HG02642 (cell line): Measurements from ENCODE around the gene MRPL12.
"Not testable (repeated sequence)": the region's sequence is repeated elsewhere in the genome, so short reads cannot be mapped to it uniquely, and the experiment has no call there.

Source experiments
- ATAC-seq: cut with Tn5 transposase; IDR thresholded peaks from one replicate; pipeline ENCODE4 v1.9.1; 2021; ENCODE audit warnings: mild to moderate bottlenecking; ENCODE audit not compliant: unreplicated experiment, poor library complexity

The MRPL12 gene

DNA sequence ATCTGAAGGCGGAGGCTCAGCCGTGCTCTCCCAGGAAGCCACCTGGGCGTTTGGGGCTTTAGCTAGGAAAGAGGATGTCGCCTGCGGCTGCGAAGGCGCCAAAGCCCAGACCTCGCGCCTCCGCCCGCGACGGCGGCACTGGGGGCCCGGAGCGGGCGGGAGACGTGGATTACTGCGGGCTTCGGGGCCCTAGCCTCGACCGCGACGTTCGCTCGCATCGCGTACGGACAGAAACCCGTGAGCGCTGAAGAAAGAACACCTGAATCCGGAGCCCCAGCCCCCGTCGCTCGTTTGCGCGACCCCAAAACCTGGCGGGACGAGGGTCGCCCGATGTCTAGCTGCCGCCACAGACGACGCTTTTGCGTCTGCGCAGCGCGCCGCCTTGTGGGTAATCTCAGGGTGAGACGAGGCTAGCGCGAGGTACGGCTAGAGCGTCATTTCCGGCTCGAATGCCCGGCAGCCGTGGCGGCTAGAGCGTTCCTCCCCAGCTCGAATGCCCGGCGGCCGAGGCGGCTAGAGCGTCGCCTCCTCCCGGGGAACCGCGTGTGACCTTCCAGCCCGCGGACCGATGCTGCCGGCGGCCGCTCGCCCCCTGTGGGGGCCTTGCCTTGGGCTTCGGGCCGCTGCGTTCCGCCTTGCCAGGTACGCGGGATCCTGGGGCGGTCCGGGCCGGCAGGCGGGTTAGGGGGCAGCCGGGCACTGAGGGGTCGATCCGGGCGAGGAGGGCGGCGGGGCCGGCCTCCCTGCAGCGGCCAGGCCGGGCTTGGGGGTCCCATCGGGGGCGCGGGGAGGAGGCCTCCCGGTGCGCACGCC lies at the start of gene MRPL12:
Gene MRPL12, plus strand, starts transcription at position 434 of the 813 bp plus-strand sequence. Its CDS starts 135 bp downstream, at position 569.
- ATAC-seq, result peak; percentile 85

DNA sequence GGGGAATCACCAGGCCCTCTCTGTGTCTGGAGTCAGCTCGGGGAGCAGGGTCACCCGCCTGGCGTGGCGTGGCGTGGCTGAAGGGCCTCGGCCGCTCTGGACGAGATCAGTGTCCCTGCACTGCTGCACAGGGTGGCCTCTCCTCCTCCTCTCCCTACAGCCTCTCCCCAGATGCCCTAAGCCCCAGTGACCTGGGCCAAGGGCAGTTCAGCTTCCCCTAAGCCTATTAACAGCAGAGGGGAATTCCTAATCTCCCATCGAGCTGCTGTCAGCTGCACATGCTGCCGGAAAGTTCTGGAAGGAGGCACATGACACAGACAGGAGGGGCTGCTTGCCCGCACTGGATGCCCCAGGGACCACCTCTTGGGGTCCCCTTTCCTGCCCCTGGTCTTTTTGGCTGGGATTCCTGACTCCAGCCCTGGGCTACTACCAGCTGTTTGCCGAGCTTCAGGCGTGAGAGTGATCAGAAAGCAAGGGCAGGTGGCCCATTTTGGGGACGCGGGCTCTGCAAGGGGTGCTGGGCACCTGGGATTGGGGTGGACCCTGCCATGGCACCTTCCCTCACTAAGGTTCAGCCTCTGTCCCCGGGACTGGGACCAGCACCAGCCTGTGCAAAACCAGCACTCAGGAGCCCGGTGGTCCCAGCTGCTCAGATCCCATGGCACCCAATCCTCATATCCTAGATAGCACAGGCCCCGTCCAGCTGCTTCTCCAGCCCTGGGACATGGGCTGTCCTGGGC lies 47.6 kb upstream of the MRPL12 start:
- no peak for ATAC-seq

DNA sequence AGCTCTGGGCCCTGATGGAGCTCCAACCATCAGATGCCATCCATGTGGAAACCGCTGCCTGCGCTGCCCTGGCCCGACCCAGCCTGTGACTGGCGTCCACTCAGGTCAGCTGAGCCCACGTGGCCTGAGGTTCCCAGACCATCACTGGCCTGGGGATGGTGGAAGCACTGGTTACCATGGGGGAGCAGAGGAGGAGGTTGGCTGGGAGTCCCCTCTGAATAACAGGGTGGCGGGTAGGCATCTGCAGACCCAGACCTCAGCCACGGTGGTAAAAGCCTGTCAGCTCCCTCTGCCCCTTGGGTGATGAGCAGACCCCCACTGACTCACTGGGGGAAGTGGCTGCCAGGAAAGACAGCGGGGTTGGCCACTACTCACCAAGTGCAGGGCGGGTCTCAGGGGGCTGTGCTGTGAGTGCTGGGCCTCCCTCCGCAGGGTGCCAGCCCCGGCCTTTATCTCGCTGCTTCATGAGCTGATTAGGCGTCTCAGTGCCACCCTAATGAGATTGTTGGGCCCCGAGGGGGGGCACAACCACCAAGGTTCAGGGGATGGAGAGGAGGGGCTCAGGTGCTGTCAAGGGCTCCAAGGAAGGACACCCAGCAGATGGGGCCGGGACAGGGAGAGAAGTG lies 46.9 kb upstream of the MRPL12 start, which contains the start of gene PDE6G:
Gene PDE6G, minus strand, starts transcription at position 425 of the 626 bp plus-strand sequence. CDS start 3,237 bp downstream, outside the sequence.
- no peak for ATAC-seq

DNA sequence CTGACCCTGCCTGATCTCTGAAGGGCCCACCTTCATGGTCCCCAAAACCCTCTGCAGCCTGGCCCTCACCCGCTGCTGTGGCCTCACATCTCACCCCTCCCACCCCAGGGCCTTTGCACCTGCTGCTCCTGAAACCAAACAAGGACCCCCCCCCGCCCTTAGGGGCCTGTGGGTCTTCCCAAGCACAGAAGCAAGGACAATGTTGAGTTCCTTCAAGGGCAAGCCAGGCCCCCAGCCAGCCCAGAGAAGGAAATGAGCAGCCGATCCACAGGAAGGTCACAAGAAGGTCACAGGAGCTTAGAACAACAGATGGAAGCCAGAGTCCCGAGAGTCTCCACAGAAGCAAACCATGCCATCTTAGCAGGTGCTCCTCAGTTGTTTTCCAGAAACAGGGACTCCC lies 46.3 kb upstream of the MRPL12 start:
- ATAC-seq, result no peak

DNA sequence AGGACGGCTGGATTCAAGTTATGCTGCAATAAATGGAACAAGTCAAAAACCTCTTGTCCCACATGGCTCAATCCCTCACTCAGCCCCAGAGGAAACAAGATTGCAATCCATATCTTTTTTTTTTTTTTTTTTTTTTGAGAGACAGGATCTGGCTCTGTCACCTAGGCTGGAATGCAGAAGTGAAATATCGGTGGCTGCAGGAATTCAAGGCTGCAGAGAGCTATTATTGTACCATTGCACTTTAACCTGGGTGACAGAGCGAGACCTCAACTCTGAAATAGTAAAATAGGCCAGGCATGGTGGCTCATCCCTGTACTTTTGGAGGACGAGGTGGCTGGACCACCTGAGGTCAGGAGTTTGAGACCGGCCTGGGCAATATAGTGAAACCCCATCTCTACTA lies 44.1 kb upstream of the MRPL12 start:
- no peak for ATAC-seq

DNA sequence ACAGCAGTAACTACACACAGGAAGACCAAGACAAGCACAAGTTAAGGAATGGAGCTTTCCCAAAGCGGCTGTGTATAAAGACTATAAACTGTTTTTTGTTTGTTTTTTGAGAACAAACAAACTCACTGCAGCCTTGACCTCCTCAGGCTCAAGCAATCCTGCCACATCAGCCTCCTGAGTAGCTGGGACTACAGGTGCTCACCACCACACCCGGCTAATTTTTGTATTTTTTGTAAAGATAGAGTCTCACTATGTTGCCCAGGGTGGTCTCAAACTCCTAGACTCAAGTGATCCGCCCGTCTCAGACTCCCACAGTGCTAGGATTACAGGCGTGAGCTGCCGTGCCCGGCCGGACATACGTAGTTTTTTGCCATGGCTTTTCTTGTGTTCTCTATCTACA lies 42.7 kb upstream of the MRPL12 start:
- ATAC-seq, result no peak

DNA sequence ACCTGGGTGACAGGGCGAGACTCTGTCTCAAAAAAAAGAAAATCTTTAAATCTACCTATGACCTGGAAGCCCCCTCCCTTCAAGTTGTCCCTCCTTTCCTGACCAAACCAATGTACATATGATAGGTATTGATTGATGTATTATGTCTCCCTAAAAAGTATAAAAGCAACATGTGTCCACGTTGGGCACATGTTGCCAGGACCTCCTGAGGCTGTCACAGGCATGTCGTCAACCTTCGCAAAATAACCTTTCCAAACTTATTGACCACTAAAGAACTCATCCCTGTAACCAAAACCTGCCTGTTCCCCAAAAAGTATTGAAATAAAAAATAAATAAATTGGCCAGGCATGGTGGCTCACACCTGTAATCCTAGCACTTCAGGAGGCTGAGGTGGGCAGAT lies 41.2 kb upstream of the MRPL12 start:
- ATAC-seq, result no peak

DNA sequence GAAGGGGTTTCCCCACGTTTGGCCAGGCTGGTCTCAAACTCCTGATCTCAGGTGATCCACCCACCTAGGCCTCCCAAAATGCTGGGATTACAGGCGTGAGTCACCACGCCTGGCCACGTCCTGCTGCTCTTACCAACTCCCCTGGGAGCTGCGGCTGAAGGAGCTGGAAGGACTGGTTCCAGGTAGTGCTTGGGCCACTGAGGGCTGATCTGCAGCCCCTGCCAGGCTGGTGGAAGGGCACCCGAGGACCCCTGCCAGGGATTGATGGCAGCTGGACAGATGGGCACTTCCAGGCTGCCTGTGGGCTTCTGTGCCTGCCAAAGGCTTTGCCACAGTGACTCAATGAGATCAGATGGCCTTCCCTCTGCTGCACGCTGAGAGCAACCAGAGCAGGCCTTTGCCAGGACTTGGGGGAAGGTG lies 39.1 kb upstream of the MRPL12 start:
- no peak for ATAC-seq

DNA sequence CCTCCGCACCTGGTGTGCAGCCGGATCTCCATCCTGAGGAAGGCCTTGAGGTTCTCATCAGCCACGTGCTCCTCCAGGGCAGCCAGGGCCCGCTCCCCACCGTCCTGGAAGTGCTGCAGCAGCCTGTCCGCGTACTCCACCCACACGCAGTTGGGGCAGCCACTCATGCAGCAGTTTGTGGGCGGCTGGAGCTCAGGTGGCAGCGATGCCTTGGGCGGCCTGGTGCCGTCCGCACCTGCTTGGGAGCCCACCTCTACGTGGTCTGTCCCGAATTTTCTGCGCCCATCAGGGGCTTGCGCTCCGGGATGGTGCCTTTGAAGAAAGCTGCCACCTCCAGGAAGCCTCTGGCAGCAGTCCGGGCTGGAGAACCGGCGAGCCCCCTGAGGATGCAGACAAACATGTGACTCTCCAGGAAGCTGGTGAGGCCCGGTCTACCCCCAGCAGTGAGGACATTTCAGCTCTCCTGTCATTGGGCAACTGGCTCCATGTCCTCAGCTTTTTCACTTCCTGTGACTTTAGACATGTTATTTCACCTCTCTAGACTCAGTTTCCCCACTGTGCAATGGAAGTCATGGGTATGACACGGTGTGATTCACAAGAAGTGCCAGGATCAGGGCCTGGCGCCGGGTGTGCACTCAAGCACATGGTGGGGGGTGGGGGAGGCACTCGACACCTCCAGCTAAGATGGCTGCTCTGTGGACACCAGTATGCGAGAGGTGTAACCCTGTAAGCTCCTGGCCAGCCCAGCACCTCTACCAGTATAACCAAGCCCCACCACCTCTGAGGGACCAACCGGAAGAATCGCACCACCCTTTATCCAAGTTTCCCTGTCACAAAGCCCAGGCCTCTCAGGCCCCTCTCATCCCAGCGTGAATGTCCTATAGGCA lies 37.7 kb upstream of the MRPL12 start:
- peak; percentile 3 for ATAC-seq

DNA sequence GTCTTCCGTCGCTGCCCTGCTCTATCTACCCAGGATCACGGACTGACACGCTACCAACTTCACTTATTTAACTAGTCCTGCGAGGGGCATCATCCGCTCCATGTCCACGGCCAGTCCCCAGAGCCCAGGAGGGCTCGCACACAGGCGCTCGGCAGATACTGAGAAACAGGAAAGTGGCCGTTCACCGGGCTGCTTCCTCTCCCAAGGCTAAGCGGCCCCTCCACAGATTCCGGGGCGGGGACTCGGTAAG lies 37.1 kb upstream of the MRPL12 start:
- ATAC-seq, result no peak

DNA sequence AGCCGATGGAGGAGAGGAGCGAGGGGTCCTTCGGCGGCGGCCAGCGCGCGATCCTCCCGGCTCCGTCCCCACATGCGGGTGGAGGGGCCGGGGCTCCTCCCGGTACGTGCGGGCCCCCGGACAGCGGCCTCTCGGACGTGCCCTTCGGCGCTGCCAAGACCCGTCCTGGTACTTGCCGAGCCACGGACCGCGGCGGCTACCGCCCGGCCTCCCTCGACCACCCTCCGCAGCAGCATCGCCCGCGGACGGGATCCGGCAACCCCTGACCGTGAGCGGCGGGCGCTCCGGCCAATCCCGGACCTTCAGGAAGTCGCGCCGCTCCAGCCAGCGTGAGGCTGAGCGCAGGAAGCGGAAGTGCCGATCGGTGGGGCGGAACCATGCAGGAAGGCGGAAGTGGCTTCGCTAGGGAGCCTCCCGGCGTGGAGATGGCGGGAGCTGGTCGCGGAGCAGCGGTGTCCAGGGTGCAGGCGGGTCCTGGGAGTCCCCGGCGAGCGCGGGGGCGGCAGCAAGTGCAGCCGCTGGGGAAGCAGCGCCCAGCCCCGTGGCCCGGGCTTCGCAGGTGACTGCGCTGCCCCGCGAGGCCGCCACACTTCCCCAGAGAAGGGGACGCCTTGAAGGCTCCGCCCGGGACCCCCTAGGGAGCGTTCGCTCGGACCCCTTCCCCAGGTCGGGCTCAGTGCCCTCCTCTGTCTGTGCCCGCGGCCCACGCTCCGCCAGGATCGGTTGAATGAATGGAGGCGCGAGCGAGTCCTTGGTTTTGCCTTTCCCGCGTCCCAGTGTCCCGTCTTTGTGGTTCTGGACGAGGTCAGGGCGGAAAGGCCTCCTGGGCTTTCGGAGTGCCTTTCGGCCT lies 36.6 kb upstream of the MRPL12 start, which contains the start of the genes CCDC137 and OXLD1:
Gene CCDC137, plus strand, starts transcription at position 396 of the 850 bp plus-strand sequence. Its CDS starts 30 bp downstream, at position 426.
Gene OXLD1, minus strand, starts transcription at position 264 of the 850 bp plus-strand sequence. Its CDS starts 28 bp downstream, at position 236.
- ATAC-seq, result peak; percentile 87

DNA sequence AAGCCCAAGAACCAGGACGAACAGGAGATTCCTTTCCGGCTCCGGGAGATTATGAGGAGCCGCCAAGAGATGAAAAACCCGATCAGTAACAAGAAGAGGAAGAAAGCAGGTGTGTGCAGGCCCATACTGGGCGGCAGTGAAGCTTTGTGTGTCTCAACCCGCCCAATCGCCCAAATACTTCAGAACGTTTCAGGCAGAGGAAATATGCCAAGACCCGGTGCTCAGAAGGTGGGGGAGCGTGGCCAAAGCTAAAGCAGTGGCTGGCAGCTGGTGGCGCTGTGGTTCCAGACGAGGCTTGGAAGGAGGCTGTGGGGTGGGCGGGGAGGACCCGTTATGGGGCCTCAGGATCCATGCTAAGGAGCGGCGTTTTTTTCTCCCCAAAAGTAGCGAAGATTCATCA lies 35.4 kb upstream of the MRPL12 start:
- no peak for ATAC-seq

DNA sequence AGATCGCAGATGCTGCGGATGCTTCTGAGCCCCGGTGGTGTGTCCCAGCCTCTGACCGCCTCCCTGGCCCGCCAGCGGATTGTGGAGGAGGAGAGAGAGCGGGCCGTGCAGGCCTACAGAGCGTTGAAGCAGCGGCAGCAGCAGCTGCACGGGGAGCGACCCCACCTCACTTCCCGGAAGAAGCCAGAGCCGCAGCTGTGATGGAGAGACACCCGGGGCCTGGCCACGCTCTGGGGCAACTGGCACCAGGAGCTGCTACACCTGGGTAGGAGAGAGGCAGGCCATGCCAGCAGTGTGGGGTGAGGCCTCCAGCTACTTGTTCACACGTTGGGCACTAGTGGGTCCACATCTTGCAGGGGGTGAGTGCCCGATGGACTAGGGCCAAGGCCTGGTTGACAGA lies 30.7 kb upstream of the MRPL12 start:
- ATAC-seq, result no peak

DNA sequence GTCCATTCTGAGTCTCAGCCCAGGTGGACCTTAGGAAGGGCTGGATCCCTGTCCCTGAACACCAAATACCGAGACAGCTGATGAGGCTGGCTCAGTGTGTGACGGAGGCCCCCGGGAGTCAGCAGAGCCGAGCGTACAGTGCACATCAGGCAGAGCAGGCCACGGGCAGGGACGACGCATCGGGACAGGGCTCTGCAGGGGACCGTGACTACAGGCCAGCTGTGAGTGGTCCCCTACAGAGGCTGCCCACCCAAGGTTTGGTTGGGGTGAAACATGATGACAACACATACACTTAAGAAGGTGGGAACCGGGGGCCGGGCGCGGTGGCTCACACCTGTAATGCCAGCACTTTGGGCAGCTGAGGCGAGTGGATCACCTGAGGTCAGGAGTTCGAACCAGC lies 30.2 kb upstream of the MRPL12 start:
- ATAC-seq, result no peak

DNA sequence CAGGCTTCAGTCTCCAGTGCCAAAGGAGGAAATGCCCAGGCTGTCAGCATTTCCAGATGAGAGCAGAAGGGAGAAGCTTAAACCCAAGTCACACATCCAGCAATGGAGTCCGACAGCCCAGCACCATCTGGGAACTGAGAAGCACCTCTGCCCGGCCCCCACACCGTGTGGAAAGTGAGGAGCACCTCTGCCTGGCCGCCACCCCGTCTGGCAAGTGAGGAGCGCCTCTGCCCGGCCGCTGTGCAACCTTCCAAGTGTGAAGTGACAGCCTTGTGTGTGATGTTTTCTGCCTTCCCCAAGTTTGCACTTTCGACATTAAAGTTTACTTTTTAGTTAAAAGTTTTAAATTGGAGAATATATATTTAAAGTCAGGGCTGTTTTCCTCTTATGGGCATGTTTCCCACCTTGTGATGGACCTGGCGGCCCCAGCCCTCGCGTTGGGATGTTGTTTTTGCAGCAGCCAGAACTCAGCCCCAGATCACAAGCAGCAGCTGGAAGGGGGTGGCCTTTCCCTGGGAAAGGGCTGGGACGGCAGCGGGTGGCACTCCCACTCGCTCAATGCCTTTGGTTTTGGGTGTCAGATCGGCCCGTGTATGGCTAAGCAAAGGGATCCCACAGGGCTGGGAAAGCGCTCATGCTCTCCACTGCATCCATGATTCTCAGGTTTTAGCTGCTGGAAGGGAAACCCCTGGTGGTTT lies 29.5 kb upstream of the MRPL12 start:
- no peak for ATAC-seq

DNA sequence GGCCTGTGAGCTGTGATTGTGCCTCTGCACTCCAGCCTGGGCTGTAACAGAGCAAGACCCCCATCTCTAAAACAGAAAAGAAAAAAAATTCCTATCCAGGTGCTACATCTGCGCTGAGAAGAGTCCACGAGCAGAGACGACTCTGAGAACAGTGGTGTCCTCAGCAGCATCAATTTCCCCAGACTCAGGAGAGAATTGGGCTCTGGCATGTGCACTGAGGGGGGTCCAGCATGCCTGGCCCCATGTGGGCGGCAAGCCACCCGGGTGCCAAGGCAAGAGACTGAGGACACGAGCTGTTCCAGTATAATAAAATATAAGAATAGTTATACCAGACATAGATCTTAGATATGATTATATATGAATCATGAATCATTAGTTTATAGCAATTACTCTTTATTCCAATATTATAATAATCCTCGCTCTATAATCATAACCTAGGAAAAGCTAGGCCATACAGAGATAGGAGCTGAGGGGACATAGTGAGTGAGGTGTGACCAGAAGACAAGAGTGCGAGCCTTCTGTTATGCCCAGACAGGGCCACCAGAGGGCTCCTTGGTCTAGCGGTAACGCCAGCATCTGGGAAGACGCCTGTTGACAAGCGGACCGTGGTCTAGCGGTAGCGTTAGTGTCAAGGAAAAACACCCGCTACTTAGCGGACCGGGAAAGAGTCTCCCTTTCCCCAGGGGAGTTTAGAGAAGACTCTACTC lies 27.5 kb upstream of the MRPL12 start:
- not testable (repeated sequence) for ATAC-seq

DNA sequence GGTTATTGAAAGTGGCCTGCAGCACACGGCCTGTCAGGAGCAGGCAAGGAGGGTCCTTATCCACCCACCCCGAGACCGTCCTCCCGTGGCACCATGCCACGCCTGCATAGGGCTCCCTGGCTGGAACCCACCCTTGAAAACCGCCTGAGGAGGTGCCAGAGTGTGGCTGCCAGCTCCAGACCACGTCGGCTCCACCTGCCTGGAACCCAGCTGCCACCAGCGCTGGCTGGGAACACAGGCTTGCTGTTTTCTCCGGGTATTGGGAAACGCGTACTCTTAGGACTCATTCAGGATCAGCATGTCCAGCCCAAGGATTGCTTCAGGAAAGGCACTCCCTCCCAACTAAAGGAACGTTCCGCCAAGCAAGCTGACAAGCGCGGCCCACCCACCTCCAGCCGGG lies 26.3 kb upstream of the MRPL12 start:
- no peak for ATAC-seq

DNA sequence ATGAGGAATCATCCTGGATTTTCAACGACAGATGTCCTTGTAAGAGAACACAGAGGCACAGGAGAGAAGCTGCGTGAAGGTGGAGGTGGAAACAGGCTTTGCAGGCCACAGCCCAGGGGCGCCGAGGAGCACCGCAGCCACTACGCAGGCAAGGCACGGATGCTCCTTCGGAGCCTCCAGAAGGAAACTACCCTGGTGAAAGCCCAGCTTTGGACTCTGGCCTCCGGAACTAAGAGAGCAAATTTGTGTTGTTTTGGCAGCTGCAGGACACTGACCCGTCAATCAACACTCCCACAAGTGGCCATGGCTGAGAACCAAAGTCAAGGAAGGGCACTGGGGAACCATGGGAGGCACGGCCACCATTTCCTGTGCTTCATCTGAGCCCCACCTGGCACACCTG lies 23.0 kb upstream of the MRPL12 start:
- ATAC-seq, result no peak
